ENCODE measurements around the gene UNC5A. TPM values are rescaled to one million over a fixed set of nuclear protein-coding genes. Genes with fewer than 3 reads are reported as not detected.

The UNC5A gene
- total and polyA plus RNA-seq, 2 of the 8 experiments (the other 6 are each of a cell fraction or from before 2014, with no cell fraction given) = 4.0 to 7.6 TPM

GRCh38 chr5:176790941-176791340 is 19.4 kb upstream of the UNC5A start:
- POLR2A ChIA-PET (ENCODE audit: partially characterized antibody) = interaction anchor here (1.0 kb wide), 1 partner anchor 18 kb away, joined by 3 read pairs; no protein-coding TSS in a partner anchor
- Histone ChIP-seq H4K8ac (ENCODE audit: extremely low read depth, insufficient read depth, low read length) (no peak overlapping the region; the same call in 1 of the 2 replicates), H3K18ac (ENCODE audit: extremely low read depth, low read length) (no peak overlapping the region), H2AK5ac (ENCODE audit: low read depth, low read length) (no peak overlapping the region), H3K79me1 (ENCODE audit: low read depth, low read length) (no peaks in the 10 kb centered on the region), H3K36me3 (ENCODE audit: control insufficient read depth in 2 of 4, insufficient read depth in 4 of 4, low read length in 3 of 4) (no peaks in the 10 kb centered on the region), H4K91ac (replicated peaks; ENCODE audit: insufficient read length, low read length) (no peak overlapping the region), H3K4ac (replicated peaks; ENCODE audit: insufficient read length, low read depth, low read length) (no peak overlapping the region), H3K56ac (replicated peaks; ENCODE audit: insufficient read length, low read depth, low read length) (no peak overlapping the region), H2BK12ac (ENCODE audit: low read depth, low read length) (no peak overlapping the region), H2BK120ac (replicated peaks; ENCODE audit: low read depth, low read length) (no peak overlapping the region), H3K4me1 (replicated peaks in 1 of 4; ENCODE audit: control insufficient read depth in 3 of 4, insufficient read depth in 4 of 4, low read length in 3 of 4) (peaks cover 0 to 22% (median 16%) of the 10 kb centered on the region in 4 experiments; a peak in 6 of 7 replicates), H3K4me3 (ENCODE audit: extremely low read depth in 1 of 4, insufficient read depth in 2 of 4, low read depth in 3 of 4, low read length in 4 of 4) (no peak overlapping the region), H3K79me2 (ENCODE audit: control insufficient read depth in 1 of 2, insufficient read depth in 2 of 2, low read length in 2 of 2) (no peaks in the 10 kb centered on the region), H3K23me2 (ENCODE audit: low read depth, low read length) (no peaks in the 10 kb centered on the region), H2BK15ac (ENCODE audit: low read length) (no peak overlapping the region), H3K23ac (ENCODE audit: insufficient read length) (no peak overlapping the region), H3K27me3 (replicated peaks in 1 of 4; ENCODE audit: control insufficient read depth in 3 of 4, extremely low read depth in 1 of 4, insufficient read depth in 3 of 4, low read length in 3 of 4) (peaks cover 0 to 2% (median 0%) of the 10 kb centered on the region in 4 experiments; a peak in 1 of 7 replicates), H4K20me1 (replicated peaks in 1 of 2; ENCODE audit: control insufficient read depth in 1 of 2, insufficient read depth in 2 of 2, low read length in 2 of 2) (no peaks in the 10 kb centered on the region), H3K14ac (ENCODE audit: insufficient read length) (no peak overlapping the region), H2BK5ac (ENCODE audit: low read depth, low read length) (no peak overlapping the region), H2AFZ (ENCODE audit: low read length) (no peak overlapping the region), H3K4me2 (ENCODE audit: insufficient read depth in 1 of 2, low read depth in 2 of 2, low read length in 2 of 2) (no peak overlapping the region), H3K9ac (replicated peaks in 1 of 4; ENCODE audit: extremely low read depth in 1 of 4, low read depth in 3 of 4, low read length in 3 of 4) (no peak overlapping the region), H2BK20ac (ENCODE audit: low read length) (no peak overlapping the region), H3K9me3 (ENCODE audit: insufficient read depth in 2 of 2, low read depth in 1 of 2, low read length in 1 of 2) (no peaks in the 10 kb centered on the region), H3K27ac (ENCODE audit: low read depth, low read length) (no peak overlapping the region), H4K5ac (ENCODE audit: insufficient read length, low read depth, low read length) (no peak overlapping the region)
- no peak for DNase-seq (ENCODE audit: low read depth in 1 of 2, low spot score in 2 of 2)
- FAIRE-seq = no peak
- WGBS, 2 experiments (ENCODE audit: extremely low coverage in 1 of 2, insufficient coverage in 1 of 2, insufficient read length in 1 of 2, insufficient replicate concordance in 2 of 2, low coverage in 1 of 2, low lambda C conversion rate in 2 of 2, missing lambda C conversion rate in 1 of 2) = 91% methylated on average over 5 of the region's 5 CpGs; no CpG with 5 or more reads in 1 of the 2 experiments
- CTCF ChIA-PET (ENCODE audit: partially characterized antibody) = interaction anchor here (0.8 to 4.1 kb wide), 6 partner anchors 14 to 130 kb away, joined by 3 to 17 read pairs (median 3); no protein-coding TSS in a partner anchor
- TF ChIP-seq PHF8 (conservative IDR thresholded peaks at IDR 0.05; ENCODE audit: low read depth, low read length) = no peak
- TF ChIP-seq ASH2L (IDR thresholded peaks at IDR 0.05; ENCODE audit: low read length) = no peak
- TF ChIP-seq CHD1 (IDR thresholded peaks at IDR 0.05; ENCODE audit: low read depth, low read length) = no peak
- TF ChIP-seq FOSL1 (IDR thresholded peaks at IDR 0.05; ENCODE audit: insufficient read depth, low read depth, low read length) = no peak
- TF ChIP-seq CBX8 (IDR thresholded peaks at IDR 0.05; ENCODE audit: borderline replicate concordance, low read depth, low read length) = no peak
- TF ChIP-seq CHD2 (IDR thresholded peaks at IDR 0.05; ENCODE audit: low read length) = no peak
- TF ChIP-seq MAFK (IDR thresholded peaks at IDR 0.05; ENCODE audit: low read depth, low read length) = no peak
- TF ChIP-seq GTF2F1 (IDR thresholded peaks at IDR 0.05; ENCODE audit: borderline replicate concordance, low read depth, low read length) = no peak
- no peak for TF ChIP-seq MAX (IDR thresholded peaks at IDR 0.05)
- no peak for TF ChIP-seq SUZ12 (IDR thresholded peaks at IDR 0.05; ENCODE audit: low read length)
- no peak for TF ChIP-seq SP1 (IDR thresholded peaks at IDR 0.05; ENCODE audit: low read depth, low read length)
- no peak for TF ChIP-seq TCF12 (IDR thresholded peaks at IDR 0.05; ENCODE audit: low read depth, low read length)
- no peak for TF ChIP-seq GABPA (IDR thresholded peaks at IDR 0.05; ENCODE audit: borderline replicate concordance, insufficient read depth, low read length)
- no peak for TF ChIP-seq POLR2AphosphoS5 (IDR thresholded peaks at IDR 0.05; ENCODE audit: low read depth, low read length)
- no peak for TF ChIP-seq HDAC2 (IDR thresholded peaks at IDR 0.05; ENCODE audit: borderline replicate concordance in 1 of 2, low read depth in 2 of 2, low read length in 2 of 2)

Measured in H1 (cell line).